CD4-positive, alpha-beta T cell treated with Interleukin-4 for 4 hours (primary cell): ENCODE data around the gene MAGIX.
"Not testable (repeated sequence)": the region's sequence is repeated elsewhere in the genome, so short reads cannot be mapped to it uniquely, and the experiment has no call there.

ENCODE experiments used
- DNase-seq: peaks from one replicate; pipeline ENCODE4 v3.0.0-alpha.2; 2020

Gene MAGIX

DNA sequence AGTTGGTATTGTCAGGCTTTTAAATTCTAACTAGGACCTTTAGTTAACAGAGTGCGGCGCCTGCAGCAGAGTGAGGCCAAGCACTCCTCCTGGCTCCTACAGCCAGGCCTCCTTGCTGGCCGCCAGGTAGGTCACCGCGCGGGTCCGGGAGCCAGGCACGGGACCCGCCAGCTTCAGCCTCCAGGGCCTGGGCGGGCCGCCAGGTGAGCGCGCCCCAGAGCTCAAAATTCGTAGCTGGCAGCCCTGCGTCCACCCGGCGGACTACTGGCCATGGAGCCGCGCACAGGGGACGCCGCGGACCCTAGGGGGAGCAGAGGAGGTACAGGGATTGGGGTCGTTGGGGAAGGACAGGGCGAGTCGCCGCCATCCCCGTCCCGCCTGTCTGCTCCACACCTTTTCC is at the start of gene MAGIX:
Gene MAGIX (plus strand): TSS at position 139 of the 400 bp plus-strand sequence. CDS start 132 bp downstream, at position 271.
- DNase-seq = no peak

DNA sequence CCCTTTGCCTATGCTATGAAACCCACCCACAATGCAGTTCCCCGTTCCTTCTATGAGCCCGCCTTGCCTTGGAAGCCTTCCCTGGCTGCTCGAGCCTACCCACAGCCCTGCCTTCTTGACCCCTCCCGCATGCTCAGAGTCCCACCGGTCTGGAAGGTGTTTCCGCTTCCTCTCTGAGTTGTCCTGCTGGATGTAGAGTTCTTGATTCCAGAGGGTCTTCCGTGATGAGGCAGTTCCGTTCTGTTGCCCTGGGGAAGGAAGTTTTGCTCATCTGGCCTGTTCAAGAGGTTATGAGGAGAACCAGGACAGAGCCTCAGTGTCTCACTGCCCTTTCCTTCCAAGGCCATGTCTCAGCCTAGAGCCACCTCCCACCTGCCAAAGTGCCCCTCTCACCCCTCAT is 46.5 kb upstream of the MAGIX start:
- DNase-seq = no peak

DNA sequence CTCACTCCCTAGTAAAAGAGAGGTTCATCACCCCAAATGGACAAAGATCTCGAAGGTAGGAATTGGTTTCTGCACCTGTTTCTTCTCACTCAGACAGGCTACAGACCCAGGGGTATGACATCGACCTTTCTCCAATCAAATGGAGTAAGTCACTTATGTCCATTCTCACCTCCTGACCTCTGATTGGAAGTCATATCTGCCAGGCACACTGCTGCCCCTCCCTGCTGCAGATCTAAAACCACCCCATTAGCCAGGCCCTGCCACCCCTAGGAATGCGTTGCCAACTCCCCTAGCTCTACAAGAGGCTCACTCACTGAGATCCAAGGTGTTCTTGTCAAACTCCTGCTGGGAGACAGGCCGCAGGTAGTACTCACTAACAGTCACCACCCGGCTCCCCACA is 45.8 kb upstream of the MAGIX start:
- DNase-seq = no peak

DNA sequence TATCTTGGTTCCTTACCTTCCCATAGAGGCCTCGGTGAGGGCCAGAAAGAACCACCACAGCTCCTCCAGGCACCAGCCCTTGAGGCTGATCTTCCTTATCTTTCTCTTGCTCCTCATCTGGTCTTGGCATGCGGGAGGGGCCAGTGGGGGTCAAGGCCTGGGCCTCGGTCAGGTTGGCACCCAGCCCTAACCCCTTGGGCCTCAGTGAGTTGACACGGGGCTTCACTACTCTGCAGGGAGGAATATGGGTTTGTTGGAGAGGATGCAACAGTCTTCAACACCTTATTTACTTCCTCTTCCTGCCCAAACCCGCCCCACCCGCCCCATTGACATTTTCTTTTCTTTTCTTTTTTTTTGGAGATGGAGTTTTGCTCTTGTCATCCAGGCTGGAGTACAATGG is 45.0 kb upstream of the MAGIX start:
- no peak for DNase-seq

DNA sequence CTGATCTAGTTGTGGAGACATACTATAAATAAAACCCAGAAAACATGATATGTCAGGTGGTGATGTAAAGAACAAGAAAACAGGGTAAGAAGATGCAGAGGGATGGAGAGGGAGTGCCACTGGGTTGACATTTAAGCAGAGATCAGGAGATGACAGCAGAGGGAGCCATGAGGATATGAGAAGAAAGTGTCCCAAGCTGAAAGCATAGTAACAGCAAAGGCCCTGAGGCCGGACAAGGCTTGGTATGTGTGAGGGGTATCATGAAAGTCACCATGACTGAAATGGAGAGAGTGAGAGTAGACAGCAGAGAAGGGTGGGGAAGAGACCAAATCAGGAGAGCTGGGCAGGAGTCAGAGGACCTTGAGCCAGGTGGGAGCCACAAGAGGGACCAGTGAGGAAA is 42.5 kb upstream of the MAGIX start:
- DNase-seq = no peak

DNA sequence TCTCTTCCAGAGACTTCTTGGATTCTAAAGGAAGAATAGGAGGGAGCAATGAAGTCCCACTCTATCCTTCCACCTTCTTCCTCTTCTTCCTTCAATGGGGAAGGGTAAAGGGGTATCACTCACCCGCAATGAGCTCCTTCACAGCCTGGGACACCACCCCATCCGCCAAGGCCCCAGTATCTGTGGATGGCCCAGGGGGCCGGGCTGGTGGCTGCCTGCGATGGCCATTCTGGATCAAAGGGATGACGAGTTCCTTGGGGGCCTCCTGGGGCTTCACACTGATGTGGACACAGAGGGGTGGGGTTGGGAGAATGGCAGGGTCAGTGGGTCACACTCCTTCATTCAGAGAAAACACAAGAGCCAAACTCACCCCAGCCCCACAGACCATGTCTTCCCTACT is 40.1 kb upstream of the MAGIX start:
- DNase-seq = no peak

DNA sequence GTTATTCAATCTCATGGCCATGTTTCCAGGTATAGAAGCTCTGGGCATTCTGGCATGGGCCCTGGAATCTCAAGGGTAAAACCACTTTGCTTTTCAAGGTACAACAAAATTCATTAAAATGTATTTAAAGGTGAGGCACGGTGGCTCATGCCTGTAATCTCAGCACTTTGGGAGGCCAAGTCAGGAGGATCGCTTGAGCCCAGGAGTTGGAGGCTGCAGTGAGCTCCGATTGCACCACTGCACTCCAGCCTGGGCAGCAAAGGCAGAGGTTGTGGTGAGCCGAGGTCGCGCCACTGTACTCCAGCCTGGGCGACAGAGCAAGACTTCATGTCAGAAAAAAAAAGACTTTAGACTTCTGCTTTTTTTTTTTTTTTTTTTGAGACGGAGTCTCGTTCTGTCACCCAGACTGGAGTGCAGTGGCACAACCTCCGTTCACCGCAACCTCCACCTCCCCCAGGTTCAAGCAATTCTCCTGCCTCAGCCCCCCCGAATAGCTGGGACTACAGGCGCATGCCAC is 34.8 kb upstream of the MAGIX start:
- not testable (repeated sequence) for DNase-seq

DNA sequence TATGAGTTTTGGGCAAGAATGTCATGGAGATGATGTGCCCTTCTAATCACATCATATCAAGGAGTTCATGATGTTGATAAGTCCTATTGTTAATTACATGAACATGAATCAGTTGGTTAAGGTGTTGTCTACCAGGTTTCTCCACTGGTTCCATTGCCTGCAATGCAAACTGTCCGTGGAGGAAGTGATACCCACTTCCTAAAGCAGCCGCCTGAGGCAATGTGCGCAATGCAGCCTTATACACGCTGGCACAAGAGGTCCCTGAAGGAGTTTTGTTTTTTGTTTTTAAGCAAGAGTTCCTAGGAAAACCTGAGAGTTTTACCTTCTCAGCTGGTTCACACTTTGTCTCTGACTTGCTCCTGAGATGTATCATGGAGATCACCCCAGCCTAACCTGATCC is 33.1 kb upstream of the MAGIX start:
- DNase-seq = no peak

DNA sequence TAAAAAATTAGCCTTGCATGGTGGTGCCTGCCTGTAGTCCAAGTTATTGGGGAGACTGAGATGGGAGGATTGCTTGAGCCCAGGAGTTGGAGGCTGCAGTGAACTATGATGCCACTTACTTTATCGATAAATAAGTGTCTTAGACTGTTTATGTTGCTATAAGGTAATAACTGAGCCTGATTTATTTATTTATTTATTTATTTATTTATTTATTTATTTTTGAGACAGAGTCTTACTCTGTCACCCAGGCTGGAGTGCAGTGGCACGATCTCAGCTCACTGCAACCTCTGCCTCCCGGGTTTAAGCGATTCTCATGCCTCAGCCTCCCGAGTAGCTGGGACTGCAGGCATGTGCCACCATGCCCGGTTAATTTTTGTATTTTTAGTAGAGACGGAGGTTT is 30.3 kb upstream of the MAGIX start:
- not testable (repeated sequence) for DNase-seq

DNA sequence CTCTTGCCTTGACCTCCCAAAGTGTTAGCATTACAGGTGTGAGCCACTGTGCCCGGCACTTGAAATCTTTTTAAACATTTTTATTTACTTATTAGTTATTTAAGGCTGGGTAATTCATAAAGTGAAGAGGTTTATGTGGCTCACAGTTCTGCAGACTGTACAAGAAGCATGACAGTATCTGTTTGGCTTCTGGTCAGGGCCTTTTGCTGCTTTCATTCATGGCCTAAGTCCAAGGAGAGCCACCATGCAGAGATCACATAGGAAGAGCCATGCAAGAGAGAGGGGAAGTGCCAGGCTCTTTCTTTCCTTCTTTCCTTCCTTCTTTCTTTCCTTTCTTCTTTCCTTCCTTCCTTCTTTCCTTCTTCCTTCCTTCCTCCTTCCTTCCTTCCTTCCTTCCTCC is 28.8 kb upstream of the MAGIX start:
- DNase-seq = no peak

DNA sequence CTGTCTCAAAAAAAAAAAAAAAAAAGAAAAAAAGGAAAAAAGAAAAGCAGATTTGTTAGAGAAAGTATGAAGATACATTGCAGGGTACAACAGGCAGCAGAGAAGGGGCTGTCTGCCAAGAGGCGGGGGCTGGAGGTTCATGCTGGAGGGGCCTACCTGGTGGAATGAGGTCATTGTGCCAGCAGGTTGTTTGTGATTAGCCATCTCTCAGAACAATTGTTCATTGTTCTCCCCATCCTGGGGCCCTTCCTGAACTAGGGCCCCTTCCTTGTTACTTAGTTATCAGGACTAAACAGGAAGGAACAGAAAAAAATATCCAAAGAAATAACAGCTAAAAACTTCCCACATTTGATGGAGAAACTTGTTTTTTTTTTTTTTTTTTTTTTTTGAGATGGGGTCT is 25.1 kb upstream of the MAGIX start:
- no peak for DNase-seq

DNA sequence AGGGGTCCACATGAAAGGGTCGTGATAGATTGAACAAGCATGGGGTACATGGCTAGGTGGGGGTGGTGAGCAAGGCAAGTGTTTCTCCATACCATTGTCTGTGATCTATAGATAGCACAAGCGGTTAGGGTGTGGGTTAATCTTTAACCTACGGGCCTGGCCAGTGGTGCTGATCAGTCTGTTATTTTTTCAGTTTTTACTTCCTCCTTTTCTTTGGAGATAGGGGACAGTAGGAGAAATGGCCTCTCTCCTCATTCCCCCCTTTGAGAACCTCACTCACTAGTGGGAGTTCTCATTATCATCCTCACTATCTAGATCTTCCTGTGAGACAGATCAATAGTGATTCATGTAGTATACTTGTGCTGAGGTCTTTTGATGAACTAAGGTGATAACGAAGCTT is 22.8 kb upstream of the MAGIX start:
- no peak for DNase-seq

DNA sequence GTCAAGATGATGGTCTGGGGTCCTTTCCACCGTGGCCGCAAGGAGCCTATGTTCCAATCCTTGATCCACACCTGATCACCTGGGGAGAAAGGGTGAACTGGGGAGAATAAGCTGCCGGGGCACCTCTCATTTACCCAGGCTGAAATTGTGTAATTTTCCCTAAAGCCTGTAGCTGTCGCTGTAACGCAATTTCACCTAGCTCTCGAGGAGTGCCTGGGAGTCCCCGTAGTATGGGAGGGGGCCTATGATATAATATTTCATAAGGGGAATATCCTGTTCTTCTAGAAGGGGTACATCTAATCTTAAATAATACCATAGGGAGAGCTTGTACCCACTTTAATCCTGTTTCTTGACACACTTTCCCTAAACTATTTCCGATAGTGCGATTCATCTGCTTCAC is 20.3 kb upstream of the MAGIX start:
- not testable (repeated sequence) for DNase-seq

DNA sequence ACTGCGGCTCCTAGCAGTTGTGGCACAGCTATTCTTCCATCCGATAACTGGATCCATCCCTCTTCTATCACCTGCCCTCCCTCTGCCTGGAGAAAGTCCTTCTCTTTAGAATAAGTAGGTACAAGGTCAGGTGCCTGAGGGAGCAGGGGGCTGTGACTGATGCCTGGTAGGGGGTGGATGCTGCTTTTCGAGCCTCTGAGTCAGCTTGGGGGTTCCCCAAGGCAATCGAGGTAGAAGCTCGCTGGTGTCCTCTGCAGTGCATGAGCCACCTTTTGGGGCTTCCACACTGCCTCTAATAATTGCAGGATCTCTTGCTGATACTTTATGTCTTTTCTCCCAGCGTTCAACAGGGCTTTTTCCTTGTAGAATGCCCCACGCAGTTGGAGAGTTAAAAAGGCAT is 19.4 kb upstream of the MAGIX start:
- DNase-seq = not testable (repeated sequence)

DNA sequence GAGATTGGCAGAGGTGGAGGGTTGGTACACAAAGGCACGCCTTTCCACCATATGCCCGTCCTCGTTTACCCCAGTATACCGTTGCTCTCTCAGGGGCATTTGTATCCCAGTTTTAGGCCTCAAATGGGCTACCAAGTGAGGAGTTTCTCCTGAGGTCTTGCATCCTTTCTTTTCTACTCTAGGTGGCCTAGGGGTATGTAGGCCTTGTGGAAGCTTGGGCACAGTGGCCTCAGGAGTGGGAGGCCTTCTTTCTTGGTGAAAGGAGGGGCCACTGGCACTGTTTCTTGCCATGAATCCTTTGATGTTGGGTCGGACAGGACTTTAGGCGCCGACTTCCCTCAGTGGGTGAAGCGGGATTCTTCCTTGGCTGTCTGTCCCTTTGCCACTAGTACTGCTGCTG is 15.3 kb upstream of the MAGIX start:
- DNase-seq = no peak

DNA sequence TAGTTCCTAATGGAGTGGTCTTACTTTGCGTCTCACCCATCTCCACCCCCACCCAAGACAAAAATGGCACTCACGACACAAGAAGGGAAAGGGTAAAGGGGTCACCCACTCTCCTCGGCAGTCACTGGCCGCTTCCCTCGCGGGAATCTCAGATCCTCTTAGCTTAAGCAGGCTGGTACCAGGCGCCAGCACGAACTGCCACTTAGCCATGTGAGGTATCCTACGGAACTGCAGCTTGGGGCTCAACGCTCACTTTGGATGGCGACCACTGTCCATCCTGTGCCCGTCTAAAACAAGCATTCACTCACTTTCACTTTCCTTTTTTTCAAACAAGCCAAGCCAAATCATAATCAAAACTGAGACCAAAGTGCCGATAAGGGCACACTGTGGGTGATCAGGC is 14.6 kb upstream of the MAGIX start:
- no peak for DNase-seq

DNA sequence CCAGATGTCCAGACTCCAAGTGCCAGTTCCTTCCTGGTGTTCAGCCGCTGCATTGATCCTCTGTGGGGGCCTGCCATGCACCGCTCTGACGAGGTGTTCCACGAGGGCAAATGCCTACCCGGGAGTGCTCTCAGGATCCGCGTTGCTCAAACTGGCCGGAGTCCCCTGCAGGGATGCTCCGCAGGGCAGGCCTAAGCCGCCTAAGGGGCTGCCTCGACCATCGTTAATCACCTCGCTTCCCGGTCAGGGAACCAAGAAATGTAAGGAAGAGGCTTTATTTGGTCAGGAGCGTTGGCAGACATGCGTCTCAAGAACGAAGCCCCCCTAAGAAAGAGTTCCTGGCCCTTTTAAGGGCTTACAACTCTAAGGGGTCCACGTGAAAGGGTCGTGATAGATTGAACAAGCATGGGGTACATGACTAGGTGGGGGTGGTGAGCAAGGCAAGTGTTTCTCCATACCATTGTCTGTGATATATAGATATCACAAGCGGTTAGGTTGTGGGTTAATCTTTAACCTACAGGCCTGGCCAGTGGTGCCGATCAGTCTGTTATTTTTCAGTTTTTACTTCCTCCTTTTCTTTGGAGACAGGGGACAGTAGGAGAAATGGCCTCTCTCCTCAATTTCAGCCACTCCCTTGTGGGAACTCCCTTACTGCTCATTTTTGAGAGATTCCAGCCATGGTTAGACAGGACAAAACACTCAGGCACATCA is 14.0 kb upstream of the MAGIX start:
- DNase-seq = not testable (repeated sequence)

DNA sequence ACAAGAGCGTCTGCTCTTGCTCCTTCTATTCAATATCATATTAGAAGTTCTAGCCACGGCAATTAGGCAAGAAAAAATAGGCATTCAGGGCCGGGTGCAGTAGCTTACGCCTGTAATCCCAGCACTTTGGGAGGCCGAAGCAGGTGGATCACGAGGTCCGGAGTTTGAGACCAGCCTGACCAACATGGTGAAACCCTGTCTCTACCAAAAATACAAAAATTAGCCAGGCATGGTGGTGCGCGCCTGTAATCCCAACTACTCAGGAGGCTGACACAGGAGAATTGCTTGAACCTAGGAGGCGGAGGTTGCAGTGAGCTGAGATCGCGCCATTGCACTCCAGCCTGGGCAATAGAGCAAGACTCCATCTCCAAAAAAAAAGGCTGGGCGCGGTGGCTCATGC is 13.3 kb upstream of the MAGIX start:
- DNase-seq = not testable (repeated sequence)

DNA sequence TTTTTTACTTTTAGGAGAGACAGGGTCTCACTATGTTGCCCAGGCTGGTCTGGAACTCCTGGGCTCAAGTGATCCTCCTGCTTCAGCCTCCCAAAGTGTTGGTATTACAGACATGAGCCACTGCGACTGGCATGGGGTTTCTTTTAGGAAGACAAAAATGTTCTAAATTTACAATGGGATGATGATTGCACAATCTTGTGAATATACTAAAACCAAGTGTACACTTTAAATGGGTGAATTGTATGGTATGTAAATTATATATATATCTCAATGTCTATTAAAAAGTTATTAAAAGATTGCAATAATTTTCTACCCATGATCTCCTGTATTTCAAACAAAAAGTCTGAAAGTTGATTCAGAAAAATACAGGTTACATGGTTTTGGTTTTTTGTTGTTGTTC is 9.1 kb upstream of the MAGIX start:
- DNase-seq = no peak

DNA sequence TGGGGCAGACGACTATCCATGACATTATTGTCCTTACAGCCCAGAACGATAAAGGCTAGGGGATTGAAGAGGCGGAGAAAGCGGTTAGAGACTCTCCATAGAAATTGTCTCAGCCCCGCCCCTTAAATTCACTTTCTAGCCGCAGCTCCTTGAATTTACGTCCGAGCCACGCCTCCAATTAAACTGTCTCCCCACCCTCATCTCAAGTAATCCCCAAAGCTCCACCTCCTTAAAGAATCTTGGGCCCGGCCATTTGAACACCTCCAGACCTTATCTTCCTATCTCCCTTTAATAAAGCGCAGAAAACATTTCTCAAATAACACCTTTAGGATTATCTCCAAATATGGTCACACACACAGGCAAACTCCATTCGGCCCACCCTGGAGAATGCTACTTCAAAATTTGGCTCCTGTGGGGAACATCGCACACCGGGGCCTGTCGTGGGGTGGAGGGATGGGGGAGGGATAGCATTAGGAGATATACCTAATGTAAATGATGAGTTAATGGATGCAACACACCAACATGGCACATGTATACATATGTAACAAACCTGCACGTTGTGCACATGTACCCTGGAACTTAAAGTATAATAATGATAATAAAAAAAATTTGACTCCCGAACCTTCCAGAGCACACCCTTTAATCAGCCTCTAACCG is 7.2 kb upstream of the MAGIX start:
- DNase-seq = peak; percentile 54

DNA sequence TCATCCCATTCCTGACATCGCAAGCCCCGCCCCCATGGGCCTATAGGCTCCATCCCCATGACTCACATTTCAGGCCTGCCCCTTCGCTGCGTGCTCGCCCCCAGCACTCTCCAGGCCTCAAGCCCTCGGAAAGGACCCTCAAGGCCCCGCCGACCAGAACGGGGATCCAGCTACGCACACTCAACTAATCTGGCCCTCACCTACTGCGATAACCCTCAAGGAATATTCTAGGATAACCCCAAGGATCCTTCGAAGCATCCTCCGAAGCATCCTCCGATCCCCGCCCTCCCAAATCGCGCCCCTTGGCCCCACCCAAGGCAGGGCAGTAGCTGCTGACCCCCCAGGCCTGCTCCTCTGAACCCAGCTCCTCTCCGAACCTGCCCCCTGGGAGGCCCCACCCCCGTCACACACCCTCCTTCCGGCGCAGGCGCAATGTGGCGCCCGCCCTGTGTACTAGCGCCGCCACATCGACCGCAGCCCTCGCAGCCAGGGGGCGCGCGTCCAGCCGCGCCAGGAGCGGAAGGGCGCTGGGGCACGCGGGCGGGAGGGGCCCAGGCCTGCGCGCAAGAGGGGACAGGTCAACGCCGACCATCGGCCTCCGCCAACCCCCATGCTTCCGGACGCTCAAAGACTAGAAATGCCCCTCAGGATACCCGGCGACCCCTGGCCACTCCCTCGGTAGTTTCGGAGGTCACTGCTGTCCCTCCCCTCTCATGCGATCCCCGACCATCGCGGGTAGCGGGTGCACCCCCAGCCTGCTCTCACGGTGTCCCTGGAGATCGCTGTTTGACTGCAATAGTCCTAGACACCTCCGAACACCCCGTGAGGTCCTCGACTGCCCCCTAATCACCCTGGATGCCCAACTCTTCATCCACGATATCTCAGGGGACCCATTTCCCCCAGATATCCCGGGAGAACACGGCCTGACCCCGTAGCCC is 6.4 kb upstream of the MAGIX start:
- peak; percentile 84 for DNase-seq

DNA sequence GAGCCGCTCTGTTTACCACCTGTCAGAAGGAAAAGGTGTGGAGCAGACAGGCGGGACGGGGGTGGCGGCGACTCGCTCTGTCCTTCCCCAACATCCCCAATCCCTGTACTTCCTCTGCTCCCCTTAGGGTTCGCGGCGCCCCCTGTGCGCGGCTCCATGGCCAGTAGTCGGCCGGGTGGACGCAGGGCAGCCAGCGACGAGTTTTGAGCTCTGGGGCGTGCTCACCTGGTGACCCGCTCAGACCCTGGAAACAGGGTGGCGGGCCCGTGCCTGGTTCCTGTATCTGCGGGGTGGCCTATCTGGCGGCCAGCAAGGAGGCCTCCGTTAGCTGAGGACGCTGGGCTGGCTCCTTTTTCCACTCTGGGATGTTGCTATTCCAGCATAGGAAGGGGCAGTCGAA is 5.4 kb upstream of the MAGIX start:
- DNase-seq = no peak

DNA sequence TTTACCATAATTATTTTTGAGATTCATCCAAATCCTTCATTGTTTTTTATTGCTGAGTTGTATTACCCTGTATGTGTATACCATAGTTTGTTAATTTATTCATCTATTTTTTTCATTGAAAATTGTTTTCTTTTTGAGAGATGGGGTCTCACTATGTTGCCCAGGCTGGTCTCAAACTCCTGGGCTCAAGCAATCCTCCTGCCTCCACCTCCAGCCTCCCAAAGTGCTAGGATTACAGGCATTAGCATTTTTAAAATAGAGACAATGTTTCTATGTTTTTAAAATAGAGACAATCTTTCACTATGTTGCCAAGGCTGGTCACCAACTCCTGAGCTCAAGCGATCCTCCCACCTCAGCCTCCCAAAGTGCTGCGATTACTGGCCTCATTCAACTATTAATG is 1.6 kb upstream of the MAGIX start:
- no peak for DNase-seq

DNA sequence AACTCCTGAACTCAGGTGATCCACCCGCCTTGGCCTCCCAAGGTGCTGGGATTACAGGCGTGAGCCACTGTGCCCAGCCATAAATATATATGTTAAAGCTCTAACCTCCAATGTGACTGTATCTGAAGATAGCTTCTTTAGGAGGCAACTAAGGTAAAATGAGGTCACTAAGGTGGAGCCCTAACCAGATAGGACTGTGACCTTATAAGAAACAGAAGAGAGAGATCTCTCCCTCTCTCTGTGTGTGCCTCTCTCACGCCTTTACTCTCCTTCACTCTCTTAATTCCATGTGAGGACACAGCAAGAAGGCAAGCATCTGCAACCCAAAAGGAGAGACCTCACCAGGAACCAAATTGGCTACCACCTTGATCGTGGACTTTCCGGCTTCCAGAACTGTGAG is 926 bp upstream of the MAGIX start:
- DNase-seq = no peak
